CD4-positive, alpha-beta T cell treated with Interleukin-10 for 1 hour (primary cell): ENCODE measurements around the gene EFL1.
"Not testable (repeated sequence)": the region's sequence is repeated elsewhere in the genome, so short reads cannot be mapped to it uniquely, and the experiment has no call there.

Experiments used
- DNase-seq: peaks from one replicate; pipeline ENCODE4 v3.0.0-alpha.2; 2020

Gene EFL1

DNA sequence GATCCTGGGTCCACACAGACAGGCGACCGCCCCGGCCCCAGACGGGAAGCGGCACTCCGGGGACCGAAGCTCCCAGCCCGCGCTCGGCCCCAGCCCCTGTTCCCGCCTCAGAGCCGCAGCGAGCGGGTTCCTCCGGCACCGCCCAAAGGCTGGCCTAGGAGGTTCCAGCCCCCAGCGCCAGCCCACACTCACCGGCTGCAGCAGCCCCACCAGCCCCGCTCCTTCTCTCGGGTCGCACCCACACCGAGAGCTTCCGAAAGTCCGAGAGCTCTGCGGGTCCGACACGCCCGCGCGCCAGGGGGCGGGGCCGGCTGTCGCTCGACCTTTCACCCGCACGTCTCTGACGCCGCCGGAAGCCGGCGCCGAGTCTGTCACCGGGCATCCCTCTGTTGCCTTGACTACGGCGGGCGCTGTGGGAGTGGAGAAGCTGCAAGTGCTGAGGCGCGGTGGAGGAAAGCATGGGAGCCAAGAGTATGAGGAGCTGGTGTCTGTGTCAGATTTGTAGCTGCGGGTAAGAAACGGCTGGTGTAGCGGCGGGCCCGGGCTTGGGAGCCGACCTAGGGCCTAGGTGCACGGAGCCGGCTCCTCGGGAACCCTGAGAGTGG, at the start of gene EFL1, which contains the start of gene SAXO2:
TSS of gene EFL1 (minus strand) at position 313 of the 605 bp plus-strand sequence. CDS start 956 bp downstream, outside the sequence.
TSS of gene SAXO2 (plus strand) at position 397 of the 605 bp plus-strand sequence. CDS start at position 459, 62 bp downstream.
- DNase-seq, result peak; percentile 91

DNA sequence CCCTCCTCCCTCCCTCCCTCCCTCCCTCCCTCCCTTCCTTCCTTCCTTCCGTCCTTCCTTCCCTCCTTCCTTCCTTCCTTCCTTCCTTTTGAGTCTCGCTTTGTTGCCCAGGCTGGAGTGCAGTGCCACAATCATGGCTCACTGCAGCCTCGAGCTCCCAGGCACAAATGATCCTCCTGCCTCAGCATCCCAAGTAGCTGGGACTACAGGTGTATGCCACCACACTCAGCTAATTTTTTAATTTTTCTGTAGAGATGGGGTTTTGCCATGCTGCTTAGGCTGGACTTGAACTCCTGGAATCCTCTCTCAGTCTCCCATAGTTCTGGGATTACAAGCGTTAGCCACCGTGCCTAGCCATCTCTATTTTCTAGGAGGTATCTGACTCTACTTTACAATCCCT, 48.8 kb upstream of the EFL1 start:
- not testable (repeated sequence) for DNase-seq

DNA sequence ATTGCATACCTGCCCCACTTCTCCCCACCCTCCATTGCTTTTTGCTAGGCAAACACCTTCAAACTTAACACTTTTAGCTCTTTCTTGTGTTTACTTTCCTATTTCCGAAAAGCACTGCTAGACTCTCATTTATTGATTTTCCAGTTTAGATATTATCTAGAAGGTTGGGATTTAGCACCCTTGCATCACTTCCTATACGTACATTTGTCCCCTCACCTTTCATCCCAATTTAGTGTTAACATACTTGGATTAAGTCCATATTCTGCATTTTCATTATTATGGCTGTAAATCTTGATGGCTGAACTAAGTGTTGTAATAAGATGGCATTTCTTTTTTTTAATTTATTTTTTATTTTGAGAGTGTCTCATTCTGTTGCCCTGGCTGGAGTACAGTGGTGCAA, 47.3 kb upstream of the EFL1 start:
- no peak for DNase-seq

DNA sequence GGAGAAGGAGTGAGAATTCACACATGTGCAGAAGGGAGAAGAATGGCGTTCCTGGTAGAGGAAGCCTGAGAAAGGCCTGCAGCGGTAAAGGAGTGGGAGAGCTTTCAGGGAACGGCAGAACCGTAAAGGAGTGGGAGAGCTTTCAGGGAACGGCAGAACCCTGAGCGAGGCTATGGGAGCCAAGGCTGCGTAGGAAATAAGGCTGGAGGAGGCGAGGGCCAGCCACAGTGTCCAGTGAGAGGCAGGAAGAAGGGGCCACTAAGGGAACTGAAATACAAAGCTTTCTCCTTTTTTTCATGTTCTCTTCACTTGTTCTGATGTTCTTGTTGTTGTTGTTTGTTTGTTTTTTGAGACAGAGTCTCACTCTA, 45.2 kb upstream of the EFL1 start:
- DNase-seq, result no peak

DNA sequence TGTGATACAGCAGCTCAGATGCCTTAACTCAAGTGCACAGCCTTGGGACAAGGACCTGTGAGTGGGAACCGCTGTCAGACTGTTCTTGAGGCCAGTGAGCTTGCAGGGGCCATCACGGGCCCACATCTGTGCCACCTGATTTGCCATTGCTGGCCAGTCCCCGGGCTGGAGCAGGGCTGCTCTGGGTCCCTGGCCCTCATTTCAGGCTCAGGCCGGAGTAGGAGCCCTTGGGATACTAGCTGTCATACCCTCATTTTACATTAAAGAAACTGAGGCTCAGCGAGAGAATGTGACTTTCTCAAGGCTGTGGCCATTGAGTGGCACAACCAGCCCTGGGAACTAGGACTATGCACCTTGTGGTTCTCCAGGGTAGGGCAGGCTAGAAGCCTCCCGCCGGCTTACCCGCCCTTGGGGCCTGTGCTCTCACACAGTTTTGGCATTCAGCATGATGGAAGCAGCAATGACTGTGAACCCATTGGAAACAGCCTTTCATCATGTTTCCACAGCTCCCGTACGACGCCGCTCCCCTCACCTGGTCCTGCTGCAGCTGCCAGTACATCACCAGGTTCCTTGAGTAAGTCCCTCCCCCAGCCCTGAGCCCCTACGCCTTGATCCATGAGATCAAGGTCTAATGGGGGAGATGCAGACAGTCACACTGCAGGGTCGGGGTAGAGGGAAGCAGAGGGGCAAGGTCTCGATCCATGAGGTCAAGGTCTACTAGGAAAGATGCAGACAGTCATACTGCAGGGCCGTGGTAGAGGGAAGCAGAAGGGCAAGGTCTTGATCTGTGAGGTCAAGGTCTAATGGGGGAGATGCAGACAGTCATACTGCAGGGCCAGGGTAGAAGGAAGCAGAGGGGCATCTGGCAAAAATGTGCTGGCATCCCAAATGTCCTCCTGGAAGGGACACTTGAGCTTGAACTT, 44.5 kb upstream of the EFL1 start:
- no peak for DNase-seq

DNA sequence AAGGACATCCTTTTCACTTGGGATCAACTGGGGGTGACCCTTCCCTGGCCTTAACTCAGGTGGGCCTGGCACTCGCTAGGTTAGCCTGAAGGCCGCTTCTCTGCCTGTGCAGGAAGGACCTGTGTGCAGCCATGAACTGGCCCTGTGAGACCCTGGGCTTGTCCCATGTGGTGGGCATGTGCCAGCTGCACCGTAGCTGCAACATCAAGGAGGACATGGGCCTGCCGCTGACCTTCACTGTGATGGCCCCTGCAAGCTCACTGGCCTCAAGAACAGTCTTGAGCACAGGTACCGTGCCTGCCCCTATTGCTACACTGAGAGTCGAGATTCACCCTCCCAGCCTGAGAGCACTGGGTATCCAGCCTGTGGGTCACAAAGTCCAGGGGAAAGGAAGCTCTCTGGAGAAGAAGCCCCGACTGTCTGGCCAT, 43.1 kb upstream of the EFL1 start:
- DNase-seq, result no peak

DNA sequence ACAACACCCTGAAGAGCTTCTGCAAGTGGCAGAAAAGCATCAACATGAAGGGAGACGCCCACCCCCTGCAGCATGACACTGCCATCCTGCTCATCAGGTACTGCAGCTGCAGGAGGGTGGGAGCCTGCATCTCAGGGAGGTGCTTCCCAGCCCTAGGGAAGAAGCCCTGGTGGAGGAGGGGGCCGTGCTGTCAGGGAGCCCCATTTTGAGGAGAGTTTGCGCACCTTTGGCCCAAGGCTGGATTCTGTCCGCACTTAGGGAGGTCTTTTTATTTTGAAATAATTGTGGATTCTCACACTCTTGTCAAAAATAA, 42.2 kb upstream of the EFL1 start:
- no peak for DNase-seq

DNA sequence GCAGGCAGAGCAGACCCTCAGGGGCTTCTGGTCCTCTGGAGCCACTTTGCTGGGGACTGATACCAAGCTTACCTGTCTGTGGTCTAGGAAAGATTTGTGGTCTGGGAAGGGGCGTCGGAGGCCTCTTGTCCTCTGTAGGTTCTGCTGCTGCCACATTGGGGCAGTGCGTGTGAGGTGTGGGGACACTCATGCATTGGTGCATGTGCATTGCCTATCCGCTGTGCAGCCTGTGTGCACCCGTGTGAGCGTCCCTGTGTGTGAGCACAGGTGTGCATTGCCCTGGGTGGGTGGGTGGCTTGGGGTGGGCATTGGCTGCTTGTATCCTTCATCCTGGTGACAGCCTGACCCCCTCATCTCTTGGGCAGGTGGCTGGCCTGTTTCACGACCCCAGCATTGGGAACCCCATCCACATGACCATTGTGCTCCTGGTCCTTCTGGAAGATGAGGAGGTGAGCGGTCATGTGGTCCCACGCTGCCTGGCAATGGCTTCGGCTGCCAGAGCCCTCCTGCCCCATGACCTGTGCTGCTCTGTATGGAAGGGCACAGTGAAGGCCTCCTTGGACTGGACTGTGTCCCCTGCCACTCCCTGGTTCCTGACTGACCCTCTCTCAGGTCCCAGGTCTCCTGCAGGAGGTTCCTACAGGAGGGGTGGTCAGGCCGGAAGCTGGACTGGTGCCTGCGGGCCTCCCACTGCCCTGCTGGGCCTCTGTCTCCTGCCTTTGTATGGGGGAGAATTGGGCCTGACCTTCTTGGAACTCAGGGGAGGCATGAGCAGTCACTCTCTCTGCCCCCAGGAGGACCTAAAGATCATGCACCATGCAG, 41.6 kb upstream of the EFL1 start:
- no peak for DNase-seq

DNA sequence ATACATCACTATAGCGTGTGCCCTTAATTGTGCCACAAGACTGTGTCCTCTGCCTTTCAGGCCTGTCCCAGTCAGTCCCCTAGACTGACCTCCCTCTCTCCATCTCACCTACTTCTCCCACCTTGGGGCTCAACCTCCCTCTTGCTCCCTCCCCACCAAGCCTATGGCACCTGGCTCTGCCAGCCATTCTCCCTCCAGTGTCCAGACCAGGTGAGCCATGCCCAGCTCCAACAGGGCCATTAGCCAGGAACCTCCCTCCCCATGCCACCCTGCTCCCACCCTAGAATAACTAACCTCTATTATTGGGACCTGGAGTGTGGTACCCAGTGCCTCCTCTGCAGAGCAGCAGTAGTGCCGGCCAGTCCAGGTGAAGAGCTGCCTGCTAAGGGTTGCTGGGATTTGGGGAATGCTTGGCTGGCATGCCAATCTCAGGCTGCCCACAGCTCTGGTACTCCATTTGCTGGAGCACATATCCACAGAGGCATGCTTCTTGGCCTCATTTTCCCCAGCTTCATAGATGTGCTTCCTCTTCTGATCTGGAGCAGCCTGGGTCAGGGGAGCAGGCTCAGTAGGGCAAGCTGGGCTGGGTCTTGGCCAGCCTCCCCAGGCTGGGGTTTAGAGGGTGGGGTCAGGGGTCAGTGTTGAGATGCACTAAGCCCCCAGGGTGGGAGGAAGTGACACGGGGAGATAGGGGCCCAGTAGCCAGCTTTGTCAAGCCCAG, 38.9 kb upstream of the EFL1 start:
- DNase-seq, result no peak

DNA sequence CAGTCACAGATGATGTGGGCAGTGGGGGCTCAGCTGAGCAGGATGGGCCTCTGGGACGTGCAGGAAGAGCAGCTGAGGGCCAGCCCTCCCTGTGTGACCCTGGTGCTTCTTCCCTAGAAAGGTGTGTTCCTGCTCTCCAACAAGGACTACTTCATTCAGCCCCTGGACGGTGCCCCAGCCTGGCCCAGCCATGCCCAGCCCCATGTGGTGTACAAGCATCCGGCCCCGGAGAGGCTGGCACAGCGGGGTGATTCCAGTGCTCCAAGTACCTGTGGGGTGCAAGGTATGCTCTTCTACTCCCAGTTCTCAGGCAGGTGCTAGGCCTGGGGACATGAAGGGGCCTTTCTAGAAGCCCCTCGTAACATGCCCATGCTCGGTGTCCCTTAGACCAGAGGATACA, 38.3 kb upstream of the EFL1 start:
- DNase-seq, result no peak

DNA sequence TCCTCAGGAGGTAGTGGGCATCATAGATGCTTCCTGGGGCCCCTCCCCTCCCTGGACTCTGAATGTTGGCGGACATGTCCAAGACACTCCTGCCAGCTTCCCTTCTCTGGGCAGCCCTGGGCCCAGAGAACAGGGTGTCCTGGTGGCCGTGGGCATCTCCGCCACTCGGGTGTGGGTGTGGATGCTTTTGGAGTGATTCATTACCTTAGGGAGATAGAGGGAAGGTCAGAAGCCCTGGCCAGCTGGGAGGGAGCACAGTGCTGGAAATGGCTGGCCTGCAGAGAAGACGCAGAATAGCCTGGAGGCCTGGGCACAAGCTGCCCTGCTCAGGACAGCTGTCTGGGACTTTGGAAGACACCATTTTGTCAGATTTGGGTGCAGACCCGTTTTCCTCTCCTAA, 37.8 kb upstream of the EFL1 start:
- not testable (repeated sequence) for DNase-seq

DNA sequence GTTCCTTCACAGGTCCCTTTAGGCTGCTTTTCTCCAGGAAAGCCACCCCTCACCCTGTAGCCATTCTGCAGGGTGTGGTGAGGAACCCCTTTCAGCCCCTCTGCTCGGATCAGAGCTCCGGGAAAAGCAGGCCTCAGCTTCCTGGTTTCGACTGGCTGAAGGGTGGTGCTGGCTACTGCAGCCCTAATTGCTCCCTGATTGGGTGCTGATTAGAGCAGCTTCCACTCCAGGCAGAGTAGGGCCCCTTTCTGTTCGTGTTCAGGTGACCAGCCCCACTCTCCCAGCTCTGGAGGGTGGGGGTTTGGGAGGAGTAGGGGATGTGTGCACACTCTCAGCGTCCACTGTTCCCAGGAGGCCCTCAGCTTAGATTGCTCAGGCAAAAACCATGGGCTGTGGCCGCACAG, 37.0 kb upstream of the EFL1 start:
- not testable (repeated sequence) for DNase-seq

DNA sequence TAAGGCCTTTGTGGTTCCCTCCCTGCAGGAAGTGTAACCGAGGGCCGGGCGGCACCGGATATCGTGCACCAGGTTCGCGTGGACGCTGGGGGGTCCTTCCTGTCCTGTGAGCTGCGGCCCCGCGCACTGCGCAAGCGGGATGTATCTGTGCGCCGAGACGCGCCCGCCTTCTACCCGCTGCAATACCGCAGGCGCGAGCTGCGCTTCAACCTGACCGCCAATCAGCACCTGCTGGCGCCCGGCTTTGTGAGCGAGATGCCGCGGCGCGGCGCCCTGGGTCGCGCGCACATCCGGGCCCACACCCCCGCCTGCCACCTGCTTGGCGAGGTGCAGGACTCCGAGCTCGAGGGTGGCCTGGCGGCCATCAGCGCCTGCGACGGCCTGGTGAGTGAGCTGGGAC, 36.0 kb upstream of the EFL1 start:
- DNase-seq, result peak; percentile 60

DNA sequence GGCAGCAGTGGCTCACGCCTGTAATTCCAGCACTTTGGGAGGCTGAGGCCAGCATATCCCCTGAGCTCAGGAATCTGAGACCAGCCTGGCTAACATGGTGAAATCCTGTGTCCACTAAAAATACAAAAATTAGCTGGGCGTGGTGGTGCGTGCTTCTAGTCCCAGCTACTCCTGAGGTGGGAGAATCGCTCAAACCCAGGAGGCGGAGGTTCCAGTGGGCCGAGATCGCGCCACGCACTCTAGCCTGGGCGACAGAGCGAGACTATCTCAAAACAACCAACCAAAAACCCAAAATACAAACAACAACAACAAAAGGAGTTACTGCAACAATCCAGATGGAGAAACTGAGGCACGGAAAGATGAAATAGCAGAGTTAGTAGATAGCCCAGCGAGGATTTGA, 35.5 kb upstream of the EFL1 start:
- DNase-seq, result no peak

DNA sequence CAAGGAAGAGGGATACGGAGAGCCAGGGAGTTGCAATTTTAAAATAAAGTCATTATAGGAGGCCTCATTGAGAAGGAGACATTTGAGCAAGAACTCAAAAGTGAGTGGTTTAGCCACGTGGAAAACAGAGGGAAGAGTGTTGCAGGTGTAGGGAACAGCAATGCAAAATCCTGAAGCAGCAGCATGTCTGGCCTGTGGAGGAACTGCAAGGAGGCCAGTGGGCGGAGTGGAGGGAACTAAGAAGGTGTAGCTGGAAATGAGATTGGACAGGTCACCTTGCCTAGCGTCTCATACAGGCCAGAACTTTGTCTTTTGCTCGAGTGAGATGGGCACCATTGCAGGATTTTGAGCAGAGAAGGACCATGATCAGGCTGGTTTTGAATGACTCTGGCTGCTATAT, 35.0 kb upstream of the EFL1 start:
- no peak for DNase-seq

DNA sequence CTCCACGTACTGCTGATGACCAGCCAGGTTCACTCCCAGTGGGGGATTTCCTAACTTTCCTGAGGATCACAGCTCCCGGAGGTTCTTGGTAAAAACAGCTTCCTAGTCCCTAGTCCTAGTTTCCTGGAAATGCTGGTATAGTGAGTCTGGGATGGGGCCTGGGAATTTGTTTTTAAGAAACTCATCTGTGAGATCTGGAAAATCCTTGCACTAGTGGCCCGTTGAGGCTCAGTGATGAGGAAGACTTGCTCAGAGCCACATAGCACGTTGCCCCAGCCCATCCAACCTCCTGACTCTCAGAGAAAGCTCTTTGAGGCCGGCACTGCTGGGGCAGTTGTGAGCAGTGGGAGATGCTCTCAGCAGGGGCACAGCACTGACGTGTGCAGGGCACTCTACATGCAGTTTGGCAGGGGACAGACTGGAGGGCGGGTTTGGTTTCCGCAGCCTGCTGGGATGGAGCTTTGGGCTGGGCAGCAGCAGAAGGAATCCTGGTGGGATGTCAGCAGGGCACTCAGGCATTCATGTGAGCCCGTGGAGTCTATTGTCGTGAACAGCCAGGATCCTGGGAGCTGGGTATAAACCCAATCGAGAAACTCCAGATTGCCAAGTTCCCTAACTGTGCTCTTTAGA, 31.6 kb upstream of the EFL1 start:
- no peak for DNase-seq

DNA sequence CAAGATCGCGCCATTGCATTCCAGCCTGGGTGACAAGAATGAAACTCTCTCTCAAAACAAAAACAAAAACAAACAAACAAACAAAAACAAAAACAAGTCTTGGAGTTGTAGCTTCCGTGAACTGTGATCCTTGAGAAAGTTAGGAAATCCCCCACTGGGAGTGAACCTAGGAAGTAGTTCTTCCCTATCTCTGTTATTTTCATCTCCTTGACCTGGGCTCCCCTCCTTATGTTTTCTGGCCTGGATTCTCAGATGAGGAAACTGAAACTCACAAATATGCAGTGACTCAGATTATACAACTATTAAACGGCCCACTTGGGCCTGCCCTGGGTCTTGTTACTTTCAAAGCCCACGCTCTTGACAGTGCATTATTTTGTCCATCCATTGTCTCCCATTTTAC, 29.7 kb upstream of the EFL1 start:
- DNase-seq, result no peak

DNA sequence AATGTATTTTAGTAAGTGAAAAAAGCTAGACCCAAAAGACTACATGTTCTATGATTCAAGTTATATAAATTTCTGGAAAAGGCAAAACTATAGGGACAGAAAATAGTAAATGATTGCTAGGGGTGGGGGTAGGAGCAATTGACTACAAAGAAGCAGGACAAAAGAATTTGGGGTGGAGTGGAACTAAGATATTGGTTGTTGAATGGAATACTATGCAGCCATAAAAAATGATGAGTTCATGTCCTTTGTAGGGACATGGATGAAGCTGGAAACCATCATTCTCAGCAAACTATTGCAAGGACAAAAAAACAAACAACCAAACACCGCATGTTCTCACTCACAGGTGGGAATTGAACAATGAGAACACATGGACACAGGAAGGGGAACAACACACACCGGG, 25.7 kb upstream of the EFL1 start:
- DNase-seq, result not testable (repeated sequence)

DNA sequence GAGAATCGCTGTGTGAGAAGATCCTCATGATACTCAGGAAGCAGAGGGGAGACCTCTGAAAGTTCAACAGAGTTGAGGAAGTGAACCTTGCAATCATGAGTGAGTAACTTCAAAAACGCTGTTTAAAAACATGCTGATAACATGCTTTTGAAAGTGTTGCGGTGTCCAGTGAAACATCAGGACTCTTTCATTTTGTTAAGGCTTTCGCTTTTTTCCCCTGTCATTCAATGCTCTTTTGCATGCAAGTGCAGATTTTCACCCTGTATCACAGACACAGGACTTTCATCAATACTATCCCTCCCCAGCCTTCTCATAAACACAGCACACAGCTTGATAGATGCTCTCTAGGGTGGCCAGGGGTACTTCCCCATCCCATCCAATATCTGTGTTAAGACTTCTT, 23.9 kb upstream of the EFL1 start:
- not testable (repeated sequence) for DNase-seq

DNA sequence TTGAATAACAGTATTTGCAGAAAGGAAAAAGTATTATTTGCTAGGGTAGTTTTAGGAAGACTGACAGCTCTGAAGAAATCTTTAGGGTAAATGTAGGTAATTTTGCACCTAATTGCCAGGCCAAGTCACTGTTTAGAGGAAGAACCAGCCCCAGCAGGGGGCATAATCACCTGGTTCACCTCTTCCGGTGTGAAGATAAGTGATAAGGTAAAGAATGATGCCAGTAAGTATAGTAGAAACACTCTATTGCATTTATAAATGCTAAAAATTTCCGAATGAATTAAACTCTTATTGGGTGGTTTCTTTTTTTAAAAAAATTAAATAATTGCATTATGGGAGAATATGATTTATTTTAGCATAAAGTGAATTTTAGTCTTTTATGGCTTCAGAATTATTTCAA, 21.8 kb upstream of the EFL1 start:
- not testable (repeated sequence) for DNase-seq

DNA sequence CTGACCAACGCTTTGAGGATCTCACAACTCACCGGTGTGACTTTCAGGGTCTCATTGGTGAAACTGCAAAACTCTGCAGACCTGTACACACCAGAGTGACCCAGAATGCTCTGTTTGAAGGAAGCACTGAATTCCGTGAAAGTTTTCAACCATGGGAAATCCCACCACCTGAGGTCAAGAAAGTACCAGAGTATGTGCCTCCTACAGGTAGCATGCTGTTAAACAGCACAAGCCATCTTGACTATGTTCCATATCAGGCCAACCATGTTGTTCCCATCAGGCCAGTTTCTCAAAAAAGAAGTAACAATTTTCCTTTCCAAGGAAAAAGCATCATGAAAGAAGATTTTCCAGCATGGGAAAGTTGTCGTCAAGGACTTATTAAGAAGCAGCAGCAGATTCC, 19.9 kb upstream of the EFL1 start:
- DNase-seq, result not testable (repeated sequence)

DNA sequence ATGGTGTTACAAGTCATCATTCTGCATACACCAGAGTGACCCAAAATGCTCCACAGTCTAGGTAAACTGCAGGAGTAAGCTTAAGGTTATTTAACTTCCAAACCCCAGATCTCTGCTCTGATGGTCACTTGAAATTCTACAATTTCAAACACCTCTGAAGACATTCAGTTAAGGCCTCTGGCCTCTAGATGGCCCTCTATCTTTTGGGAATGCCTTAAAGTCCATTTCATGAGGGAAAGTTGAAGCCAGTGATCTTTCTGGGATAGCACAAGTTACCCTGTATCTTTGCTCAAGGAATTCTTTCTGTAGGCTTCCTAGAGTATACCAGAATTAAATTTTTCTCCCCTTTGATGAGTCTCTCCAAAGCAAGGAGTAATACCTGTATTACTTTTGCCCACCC, 18.7 kb upstream of the EFL1 start:
- not testable (repeated sequence) for DNase-seq
